COLO668 (cell line): ENCODE results near the gene ZZZ3.
"Not testable (repeated sequence)": the region's sequence is repeated elsewhere in the genome, so short reads cannot be mapped to it uniquely, and the experiment has no call there.

ENCODE experiments used
- DNase-seq: peaks from one replicate; lab custom pipeline; 2025; ENCODE audit not compliant: unreplicated experiment; lab: John Stamatoyannopoulos, UW

The ZZZ3 gene

GRCh38 chr1:77671836-77672235 is 10.6 kb downstream of the ZZZ3 start:
- no peak for DNase-seq

- no peak for DNase-seq
Observed at GRCh38 chr1:77670330-77670729, 12.1 kb downstream of the ZZZ3 start.

GRCh38 chr1:77668924-77669449 is 13.5 kb downstream of the ZZZ3 start:
- DNase-seq, result no peak

- no peak for DNase-seq
Observed at GRCh38 chr1:77664939-77665516, 17.4 kb downstream of the ZZZ3 start.

- DNase-seq, result no peak
Observed at GRCh38 chr1:77661696-77662095, 20.8 kb downstream of the ZZZ3 start.

- no peak for DNase-seq
Observed at GRCh38 chr1:77659879-77660593, 22.4 kb downstream of the ZZZ3 start.

GRCh38 chr1:77658271-77658670 is 24.2 kb downstream of the ZZZ3 start:
- no peak for DNase-seq

- DNase-seq, result peak; percentile 78
Observed at GRCh38 chr1:77655431-77655974, 27.0 kb downstream of the ZZZ3 start.

- DNase-seq, result no peak
Observed at GRCh38 chr1:77652970-77653516, 29.4 kb downstream of the ZZZ3 start.

- no peak for DNase-seq
Observed at GRCh38 chr1:77652268-77652667, 30.2 kb downstream of the ZZZ3 start.

- no peak for DNase-seq
Observed at GRCh38 chr1:77649127-77649526, 33.3 kb downstream of the ZZZ3 start.

- DNase-seq, result not testable (repeated sequence)
Observed at GRCh38 chr1:77646224-77646623, 36.2 kb downstream of the ZZZ3 start.

GRCh38 chr1:77643456-77643855 is 39.0 kb downstream of the ZZZ3 start:
- no peak for DNase-seq

GRCh38 chr1:77642941-77643340 is 39.5 kb downstream of the ZZZ3 start:
- DNase-seq, result no peak

- DNase-seq, result no peak
Observed at GRCh38 chr1:77642196-77642595, 40.3 kb downstream of the ZZZ3 start.

- no peak for DNase-seq
Observed at GRCh38 chr1:77639557-77640069, 42.8 kb downstream of the ZZZ3 start.

GRCh38 chr1:77639056-77639455 is 43.4 kb downstream of the ZZZ3 start:
- DNase-seq, result no peak

- DNase-seq, result no peak
Observed at GRCh38 chr1:77636864-77637263, 45.6 kb downstream of the ZZZ3 start.
